ENCODE measurements around the gene CCR7.
A peak's percentile ranks its signal among the peaks of the same experiment; 100 is the strongest.

The CCR7 gene

DNA sequence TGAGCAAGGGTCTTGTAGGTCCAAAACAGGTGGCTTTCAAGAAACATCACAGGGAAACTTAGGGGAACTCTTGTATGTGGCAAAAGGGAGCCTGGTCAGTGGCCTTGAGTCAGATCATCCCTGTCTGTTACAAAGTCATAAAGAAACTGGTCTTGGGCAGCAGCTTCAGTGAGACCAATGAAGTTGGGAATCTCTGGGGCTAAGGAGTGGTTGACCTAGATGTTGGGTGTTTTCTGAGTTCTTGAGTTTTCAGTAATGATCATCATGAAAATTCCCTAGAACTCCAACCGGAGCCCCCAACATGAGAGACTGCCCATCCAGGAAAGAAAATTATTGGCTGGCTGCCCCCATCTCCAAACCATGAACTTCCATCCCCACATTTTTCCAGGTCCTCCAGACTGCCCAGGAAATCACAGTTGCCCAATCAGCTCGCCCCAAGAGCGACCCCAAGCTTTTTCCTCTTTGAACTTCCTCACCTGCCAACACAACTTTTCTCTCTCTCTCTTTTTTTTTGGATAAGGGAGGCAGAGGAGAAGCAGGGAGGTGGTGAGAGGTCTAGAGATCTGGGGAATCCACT, 3.9 kb downstream of the CCR7 start:
- DNase-seq (ENCODE audit: low read depth), result no peak

DNA sequence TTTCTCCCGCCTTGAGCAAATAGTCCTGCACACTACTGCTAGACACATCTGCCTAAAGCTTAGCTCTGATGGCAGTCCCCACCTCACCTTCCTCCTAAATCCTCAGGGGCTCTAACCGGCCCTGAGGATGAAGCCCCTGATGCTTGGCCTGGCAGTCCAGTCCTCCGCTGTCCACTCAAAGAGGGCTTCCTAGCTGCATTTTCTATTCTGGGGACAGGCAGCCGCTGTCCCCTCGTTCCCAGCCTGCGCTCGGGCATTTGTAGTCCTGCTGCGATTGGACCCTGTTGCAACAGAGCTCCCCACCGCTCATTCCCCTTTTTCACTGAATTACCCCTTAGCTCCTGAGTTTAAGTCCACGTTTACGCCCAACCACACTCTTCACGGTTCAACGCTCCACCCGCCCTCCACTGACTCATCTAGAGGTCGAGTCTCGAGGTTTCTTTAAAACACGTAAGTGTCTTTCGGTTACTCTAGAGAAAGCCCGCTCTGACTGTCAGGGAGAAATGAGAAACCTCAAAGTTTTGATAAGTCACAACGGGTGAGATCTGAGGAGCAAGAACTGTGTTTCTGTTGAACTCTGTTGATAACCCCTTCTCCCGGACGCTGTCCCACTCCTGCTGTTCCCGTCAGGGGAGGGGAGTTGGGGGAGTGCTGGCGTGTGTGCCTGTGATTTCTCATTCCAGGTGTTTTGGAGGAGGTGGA, 4.5 kb downstream of the CCR7 start:
- peak; percentile 76 for DNase-seq (ENCODE audit: low read depth)

DNA sequence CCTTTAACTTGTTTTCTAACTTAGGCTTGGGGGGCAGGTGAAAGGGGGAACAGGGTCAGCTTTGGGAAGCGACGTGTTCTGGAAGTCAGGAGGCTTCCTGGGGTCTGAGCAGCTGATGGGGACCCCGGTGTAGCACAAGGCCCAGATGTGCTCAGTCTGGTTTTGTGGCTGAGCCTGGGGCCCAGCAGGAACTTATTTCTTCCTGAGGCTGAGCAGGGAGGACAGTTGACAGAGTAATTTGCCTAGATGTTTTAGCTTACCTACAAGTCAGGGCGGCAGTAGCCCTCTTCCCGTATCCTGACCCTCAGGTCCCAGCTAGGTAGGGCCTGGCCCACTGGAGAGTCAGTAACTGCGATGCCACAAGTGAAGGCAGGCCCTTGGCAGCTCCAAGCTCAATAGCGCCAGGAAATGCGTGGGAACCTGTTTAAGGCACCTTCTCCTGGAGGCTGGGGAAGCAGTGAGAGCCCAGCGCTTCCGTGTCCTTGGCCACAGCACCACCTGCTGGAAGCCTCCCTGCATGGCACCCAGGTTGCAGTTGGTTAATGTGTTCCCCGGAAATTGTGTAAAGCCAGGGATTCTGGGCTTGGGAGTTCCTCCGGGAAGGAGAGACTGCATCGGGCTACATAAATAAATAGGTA, 5.2 kb downstream of the CCR7 start:
- peak; percentile 84 for DNase-seq (ENCODE audit: low read depth)

DNA sequence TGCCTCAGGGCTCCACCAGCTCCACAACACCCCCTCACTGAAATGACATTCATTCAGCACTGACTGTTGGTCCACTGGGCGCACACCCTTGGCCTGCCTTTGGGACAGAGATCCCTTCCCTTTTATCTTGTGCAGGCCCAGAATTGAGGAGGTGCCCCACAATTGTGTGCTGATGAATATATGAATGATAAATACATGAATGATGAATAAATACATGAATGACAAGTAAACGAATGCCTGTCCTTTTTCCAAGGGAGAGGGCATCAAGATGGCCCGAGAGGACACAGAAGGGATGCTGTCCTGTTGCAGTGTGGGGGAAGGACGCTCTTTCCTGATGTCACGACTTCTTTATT, 5.7 kb downstream of the CCR7 start:
- no peak for DNase-seq (ENCODE audit: low read depth)

DNA sequence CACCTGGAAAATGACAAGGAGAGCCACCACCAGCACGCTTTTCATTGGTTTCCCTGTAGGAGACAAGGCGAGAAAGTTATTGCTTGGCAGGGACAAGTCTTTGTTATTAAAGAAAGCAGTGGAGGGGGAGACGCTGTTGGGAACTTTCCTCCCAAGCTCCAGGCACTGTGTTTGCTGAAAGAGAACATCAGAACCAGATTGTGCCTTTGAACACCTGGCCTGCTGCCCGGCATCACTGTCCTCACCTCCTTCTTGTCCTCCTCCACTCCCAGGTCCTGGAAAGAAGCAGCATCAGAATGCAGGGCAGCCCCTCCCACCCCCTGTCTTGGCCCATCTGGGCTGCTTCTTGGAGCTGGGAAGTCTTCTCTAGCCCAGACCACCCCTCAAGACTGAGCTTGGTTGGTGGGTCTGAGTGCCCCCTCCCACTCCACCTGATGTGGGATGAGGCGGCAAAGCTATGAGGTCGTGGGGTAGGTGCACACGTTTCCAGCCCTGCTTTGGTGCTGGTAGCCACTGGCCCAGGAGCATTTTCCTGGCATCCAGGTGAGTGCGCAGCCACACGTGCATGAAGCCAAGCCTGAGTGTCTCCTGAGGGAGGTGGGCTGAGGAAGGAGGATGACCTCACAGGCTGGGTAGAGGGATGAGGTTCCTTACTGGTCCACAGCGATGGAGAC, 6.2 kb downstream of the CCR7 start:
- no peak for DNase-seq (ENCODE audit: low read depth)

DNA sequence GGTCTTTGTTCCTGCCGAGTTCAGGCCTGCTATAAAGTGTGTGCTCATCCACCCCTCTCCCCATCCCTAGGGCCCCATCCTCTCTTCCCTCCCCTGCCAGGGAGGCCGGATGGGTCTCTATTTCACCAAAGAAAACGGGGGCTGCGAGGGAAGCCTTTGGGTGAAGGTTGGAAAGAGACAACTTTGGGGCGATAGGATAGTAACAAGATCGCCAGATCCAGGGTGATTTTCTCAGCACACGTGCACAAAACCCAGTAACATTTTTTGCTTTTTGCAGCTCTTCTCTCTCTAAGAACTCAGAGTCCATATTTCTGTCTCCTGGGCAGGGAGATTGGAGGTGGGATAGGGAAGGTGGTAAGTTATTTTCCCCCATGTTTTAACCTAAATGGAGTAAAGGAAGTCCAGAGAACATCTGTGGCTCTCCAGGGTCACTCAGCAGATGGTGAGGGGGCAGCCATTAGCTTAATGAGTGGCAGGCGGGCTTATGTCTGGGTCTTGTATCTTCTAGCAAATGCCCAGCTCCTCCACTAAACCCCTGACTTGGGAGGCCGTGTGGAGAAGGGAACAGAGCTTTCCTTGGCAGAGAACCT, 6.9 kb downstream of the CCR7 start:
- DNase-seq (ENCODE audit: low read depth), result no peak

DNA sequence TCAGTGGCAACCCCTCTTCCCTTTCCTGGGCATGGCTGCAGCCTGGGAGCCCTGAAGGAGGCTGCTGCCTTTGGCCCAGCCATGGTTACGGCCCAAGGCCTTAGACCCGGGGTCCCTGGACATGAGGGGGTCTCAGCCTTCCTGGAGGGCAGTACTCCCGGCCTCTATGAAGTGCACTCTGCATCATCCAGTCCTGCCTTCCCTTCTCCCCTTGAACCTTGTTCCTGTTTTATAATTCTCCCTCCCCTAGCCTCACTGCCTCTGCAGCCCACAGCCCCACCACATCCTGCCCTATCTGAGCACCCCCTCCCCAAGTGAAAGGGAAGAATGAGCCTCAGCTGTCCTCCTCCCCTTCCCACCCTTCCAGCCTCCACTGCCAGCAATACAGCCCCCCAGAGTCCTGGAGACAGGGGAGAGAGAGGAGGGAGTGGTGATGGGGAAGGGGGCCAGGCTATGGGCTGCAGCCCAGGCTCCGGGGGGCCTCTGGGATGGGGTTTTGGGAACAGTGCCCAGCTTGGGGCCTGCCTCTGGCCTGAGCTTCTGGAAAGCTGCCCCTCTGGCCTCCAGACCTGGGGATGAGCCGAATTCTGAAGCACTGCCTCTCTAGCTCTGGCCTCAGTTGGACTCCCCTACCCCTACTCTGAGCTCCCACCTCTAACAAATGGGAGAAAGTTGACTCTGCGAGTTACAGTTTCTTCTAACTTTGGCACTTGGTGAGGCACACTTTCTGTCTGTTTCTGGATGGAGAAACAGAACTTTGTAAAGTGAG, 7.6 kb downstream of the CCR7 start:
- DNase-seq (ENCODE audit: low read depth), result no peak

DNA sequence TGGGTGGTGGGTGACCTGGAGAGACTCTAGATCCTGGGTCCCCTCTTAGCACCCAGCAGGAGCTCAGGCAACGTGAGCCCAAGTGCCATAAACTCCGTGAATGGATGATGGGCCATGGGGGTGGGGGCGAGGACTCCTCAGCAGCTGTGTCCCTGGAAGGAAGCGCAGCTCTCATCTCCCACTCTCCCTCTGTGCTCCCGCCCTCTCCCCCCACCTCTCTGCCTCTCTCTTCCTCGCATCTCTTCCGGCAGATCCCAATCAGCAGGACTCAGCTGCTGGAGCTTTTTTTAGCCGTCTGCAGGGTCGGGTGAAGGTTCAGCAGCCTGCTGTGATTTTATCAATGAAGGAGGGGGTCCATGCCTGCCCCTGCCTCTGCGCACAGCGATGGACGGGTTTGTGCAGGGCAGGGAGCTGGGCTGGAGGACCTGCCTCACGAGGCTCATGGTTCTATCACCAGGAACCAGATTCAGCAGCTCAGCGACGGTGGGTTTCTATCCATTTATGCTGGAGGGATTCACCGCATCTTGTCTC, 8.3 kb downstream of the CCR7 start:
- no peak for DNase-seq (ENCODE audit: low read depth)

DNA sequence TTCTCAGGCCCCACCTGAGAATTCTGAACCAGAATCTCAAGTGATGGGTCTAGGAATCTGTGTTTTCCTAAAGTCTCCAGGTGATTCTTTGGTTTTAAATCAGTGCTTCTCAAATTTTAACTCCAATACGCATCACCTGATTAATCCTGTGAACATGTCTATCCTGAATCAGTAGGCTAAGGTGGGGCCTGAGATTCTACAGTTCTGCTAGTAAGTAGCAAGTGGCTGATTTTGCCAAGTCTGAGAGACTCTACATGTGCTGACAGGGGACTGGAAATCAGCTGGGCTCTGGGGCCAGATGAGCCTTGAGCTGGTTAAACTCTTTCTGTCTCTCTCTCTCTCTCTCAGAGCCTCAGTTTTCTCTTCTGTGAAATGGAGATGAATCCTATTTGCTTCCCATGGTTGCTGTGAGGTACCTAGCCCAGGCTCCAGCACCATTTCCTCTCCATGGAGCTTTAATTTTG, 9.0 kb downstream of the CCR7 start:
- no peak for DNase-seq (ENCODE audit: low read depth)

DNA sequence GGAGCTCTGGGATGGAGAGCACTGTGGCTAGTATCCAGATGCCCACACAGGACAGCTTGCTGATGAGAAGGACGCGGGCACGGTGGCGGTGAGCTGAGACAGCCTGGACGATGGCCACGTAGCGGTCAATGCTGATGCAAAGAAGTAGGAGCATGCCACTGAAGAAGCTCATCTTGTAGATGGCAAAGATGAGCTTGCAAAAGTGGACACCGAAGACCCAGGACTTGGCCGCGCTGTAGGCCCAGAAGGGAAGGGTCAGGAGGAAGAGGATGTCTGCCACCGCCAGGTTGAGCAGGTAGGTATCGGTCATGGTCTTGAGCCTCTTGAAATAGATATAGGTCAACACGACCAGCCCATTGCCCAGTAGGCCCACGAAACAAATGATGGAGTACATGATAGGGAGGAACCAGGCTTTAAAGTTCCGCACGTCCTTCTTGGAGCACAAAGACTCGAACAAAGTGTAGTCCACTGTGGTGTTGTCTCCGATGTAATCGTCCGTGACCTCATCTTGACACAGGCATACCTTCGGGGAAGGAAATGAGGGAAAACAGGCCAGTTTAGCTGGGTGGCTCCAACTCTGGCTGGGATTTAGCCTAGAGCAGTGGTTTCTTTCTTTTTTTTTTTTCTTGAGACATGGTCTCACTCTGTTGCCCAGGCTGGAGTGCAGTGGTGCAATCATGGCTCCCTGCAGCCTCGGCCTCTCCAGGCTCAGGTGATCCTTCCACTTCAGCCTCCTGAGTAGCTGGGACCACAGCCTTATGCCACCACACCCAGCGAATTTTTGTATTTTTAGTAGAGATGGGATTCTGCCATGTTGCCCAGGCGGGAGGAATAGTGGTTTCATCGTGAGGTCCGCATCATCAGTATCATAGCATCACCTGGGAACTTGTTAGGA, 9.7 kb downstream of the CCR7 start:
- no peak for DNase-seq (ENCODE audit: low read depth)

DNA sequence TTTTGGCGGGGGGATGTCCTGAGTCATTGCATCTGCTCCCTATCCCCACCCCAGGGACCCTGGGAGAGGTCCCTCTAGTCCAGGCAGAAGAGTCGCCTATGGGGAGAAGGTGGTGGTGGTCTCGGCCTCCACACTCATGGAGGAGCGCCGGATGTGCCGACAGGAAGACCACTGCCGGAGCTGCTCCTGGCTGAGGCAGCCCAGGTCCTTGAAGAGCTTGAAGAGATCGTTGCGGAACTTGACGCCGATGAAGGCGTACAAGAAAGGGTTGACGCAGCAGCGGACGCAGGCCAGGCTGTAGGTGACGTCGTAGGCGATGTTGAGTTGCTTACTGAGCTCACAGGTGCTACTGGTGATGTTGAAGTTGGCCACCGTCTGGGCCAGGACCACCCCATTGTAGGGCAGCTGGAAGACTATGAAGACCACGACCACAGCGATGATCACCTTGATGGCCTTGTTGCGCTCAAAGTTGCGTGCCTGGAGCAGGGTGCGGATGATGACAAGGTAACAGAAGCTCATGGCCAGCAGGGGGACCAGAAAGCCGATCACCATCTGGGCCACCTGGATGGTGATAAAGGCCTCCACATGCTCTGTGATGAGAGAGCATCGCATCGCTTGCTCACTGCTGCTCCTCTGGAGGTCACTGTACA, 10.5 kb downstream of the CCR7 start:
- no peak for DNase-seq (ENCODE audit: low read depth)

DNA sequence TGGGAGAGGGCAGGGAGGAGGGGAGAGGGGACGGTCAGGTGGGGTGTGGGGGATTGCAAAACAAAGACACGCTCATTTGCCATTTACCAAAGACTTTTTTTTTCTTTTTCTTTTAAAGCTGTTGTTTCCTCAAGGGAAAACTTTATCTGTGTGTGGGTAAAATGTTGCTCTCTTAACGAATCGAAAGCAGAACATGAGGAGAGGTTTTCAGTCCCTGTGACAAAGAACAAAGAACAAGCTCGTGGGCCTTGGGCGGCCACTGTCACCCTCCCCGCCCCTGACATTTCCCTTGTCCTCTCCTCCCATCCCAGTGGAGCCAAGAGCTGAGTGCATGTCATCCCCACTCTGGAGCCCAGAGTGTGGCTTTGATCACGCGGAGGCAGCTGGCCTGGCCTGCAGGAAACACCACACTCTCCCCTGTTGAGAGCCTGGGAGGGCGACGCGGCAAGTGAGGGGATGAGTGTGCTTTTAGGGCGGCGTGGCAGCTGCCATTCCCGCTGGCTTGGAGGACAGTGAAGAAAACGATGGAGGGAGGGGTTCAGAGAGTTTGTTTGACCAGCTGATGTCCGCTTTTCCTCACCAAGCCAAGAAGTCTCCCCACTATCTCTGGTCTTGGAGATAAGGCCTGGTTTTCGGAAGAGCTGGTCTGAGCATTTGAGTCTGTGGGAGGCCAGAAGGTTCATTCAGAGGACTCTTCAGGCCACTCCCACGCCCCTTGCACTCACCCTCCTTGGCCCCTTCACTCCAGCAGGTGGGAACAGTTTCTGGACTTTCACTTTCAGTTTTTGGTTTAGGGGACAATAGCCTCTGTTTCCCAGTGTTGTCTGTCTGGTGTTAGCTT, 11.4 kb downstream of the CCR7 start:
- DNase-seq (ENCODE audit: low read depth), result no peak

DNA sequence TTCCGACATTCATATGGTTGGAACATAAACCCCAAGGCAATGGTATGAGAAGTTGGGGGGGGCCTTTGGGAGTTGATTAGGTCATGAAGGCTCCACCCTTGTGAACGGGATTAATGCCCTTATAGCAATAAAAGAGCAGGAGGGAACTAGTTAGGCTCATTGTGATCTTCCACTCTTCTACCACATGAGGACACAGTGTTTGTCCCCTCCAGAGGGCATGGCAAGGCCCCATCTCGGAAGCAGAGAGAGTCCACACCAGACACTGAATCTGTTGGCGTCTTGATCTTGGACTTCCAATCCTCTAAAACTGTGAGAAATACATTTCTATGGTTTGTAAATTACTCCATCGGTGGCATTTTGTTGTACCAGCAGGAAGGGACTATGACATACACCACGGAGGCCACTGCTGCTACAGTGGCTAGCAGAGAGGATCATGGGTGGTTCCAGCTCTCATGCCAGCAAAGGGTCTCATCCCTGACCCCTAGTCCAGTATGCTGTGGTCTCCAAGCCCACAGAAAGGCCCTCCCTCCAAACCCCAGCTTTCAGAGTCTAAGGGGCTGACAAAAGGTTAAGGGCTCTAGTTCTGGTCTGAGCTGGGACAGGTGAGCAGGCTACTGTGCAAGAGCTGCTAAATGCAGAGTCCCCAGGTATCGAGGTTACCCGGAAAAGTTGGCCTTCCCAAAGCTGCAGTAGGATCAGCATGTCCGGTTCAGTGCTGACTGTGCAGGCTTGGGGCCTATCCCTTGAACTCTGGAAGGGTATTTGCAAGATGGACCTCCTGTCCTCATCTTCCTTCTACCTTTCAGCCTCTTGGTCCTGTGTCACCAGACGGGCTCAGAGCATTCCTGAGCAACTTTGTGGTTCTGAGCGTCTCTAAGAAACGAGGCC, 12.2 kb downstream of the CCR7 start:
- no peak for DNase-seq (ENCODE audit: low read depth)

DNA sequence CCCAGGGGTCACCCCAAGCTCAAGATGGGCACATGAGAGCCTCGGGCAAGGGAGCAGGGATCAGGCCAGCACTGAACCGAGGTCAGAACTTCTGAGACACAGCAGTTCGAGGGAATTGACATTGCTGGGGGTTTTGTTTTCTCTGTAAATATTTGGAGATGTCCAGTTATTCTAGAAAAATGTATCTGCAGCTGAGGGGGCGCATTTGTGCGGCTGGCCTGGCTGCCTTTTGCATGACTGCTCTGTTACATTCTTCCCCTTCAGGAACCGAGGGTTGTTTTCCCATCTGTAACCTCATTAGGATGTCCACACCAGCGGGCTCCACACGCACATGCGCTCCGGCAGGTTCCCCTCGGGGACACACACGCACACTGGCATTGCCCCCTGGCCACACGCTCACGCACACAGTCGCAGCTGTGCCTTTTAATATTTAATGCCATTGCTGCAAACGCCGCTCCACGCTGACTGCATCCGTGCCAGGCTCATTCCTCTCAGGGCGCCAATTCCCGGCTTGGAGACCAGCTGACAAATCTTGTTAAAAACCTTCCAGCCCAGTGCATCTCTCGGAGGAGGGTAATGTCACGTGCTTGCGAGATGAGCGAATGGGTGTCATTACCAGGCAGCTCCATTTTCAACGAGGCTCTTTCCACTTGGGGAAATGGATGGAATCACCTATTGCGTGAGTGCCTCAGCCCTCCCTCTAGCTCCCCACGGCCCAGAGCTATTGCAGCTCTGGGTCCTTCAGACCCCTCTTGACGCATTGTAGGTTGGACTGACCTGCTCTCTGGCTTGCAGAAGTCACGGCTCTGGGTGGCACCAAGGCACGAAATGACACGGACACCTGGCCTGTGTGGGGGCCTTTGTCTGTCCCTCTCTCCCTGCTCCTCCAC, 13.1 kb downstream of the CCR7 start:
- no peak for DNase-seq (ENCODE audit: low read depth)

DNA sequence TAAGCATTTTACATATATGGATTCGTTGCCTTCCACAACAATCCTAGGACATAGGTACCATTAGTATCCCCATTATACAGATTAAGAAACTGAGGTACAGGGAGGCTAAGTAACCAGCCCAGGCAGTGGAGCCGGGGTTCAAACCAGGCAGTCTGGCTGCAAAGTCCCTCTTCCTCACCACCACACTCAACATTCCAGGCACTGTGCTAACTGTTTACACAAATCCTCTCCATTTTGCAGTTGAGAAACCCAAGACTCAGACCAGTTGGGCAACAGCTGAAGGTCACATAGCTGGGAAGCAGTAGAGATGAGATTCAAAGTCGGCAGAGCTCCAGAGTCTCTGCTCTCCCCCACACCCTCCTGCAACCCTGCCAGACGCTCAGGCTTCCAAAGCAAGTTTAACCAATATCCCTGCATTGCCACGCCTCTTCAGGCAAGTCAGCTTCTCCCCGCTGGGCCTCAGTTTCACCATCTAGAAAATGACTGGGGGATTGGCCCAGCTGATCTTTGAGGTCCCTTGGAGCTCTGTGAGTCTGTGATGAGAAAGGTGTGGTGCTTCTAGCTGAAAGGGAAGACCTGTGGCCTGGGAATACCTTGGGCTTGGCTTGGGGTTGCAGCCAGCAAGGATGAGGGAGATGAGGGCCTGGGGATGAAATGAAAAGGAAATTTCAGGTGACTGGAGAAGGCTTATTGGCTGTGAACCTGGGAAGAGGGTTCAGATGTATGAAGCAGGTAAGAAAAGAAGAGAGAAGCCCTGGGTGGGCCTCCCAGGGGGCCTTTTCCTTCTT, 14.0 kb downstream of the CCR7 start:
- no peak for DNase-seq (ENCODE audit: low read depth)

DNA sequence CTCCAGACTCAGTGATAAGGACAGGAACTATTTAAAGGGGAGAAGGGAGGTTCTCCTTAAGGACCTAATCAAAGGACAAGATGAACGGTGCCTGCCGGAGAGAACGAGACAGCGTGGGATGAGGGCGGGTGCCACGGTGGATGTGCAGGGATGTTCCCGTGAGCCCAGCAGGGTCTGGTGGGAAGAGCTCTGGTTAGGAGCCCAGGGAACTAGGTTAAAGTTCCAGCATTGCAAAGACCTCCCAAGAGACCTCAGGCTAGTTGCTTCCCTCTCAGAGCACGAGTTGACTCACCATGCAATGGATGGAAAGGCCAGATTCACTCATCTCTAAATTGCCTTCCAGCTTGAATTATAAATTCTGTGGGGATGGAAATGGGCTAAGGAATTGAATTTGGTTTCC, 14.7 kb downstream of the CCR7 start:
- DNase-seq (ENCODE audit: low read depth), result no peak
